Hematopoietic multipotent progenitor cell (in vitro differentiated cells): ENCODE data around the gene DHX58. TPM values are rescaled to one million over a fixed set of nuclear protein-coding genes. Genes with fewer than 3 reads are reported as not detected.
A peak's percentile ranks its signal among the peaks of the same experiment; 100 is the strongest.
"Not testable (repeated sequence)": the region's sequence is repeated elsewhere in the genome, so short reads cannot be mapped to it uniquely, and the experiment has no call there.

ENCODE experiments used
- DNase-seq, 3 donors: peaks; one replicate each; pipeline ENCODE4 v3.0.0-alpha.2; 2011 to 2015; ENCODE audit warnings: low read depth in 2 of 3, low spot score in 2 of 3
- total RNA-seq: library from RNA; depleted of rRNA; stranded (reverse); fragments of >200 nt; gene quantifications from one replicate; pipeline ENCODE4 v1.2.3, GENCODE V29; 2012

Gene DHX58
- total RNA-seq: 47.4 TPM

GRCh38 chr17:42112552-42113176 lies at the start of gene DHX58:
DHX58 (minus strand) TSS chr17:42112714; CDS start chr17:42111892, 822 bp downstream.
- peak; percentile 59 to 88 (median 85) for DNase-seq

GRCh38 chr17:42160531-42160910 lies 48.0 kb upstream of the DHX58 start:
- DNase-seq: no peak

GRCh38 chr17:42159796-42160530 lies 47.4 kb upstream of the DHX58 start:
- no peak for DNase-seq

GRCh38 chr17:42155614-42156045 lies 43.1 kb upstream of the DHX58 start:
- no peak for DNase-seq

- DNase-seq: peak in 2 of 3 donors; percentile 33 to 53
These were observed 41.6 kb upstream of the DHX58 start for GRCh38 chr17:42153919-42154742.

- DNase-seq: no peak
These were observed 34.5 kb upstream of the DHX58 start for GRCh38 chr17:42146911-42147607.

GRCh38 chr17:42143138-42143537 lies 30.6 kb upstream of the DHX58 start:
- not testable (repeated sequence) for DNase-seq

GRCh38 chr17:42142371-42142896 lies 29.9 kb upstream of the DHX58 start:
- no peak for DNase-seq

GRCh38 chr17:42141382-42141781 lies 28.9 kb upstream of the DHX58 start:
- no peak for DNase-seq

- not testable (repeated sequence) for DNase-seq
These were observed 28.2 kb upstream of the DHX58 start for GRCh38 chr17:42140690-42141089.

GRCh38 chr17:42138749-42139492 lies 26.4 kb upstream of the DHX58 start:
- no peak for DNase-seq

GRCh38 chr17:42136654-42137051 lies 24.1 kb upstream of the DHX58 start:
- DNase-seq: no peak

GRCh38 chr17:42135664-42136653 lies 23.4 kb upstream of the DHX58 start:
- DNase-seq: no peak

GRCh38 chr17:42135151-42135550 lies 22.6 kb upstream of the DHX58 start:
- DNase-seq: no peak

- DNase-seq: peak in 2 of 3 donors; percentile 39 to 70
These were observed 21.0 kb upstream of the DHX58 start for GRCh38 chr17:42133461-42134041.

- peak in 2 of 3 donors; percentile 56 to 70 for DNase-seq
These were observed 20.4 kb upstream of the DHX58 start for GRCh38 chr17:42132941-42133340.

- peak in 2 of 3 donors; percentile 30 to 53 for DNase-seq
These were observed 19.5 kb upstream of the DHX58 start for GRCh38 chr17:42131981-42132432.

- no peak for DNase-seq
These were observed 18.7 kb upstream of the DHX58 start for GRCh38 chr17:42131232-42131631.
